Kidney (tissue), 14 donors: Measurements from ENCODE around the gene ANKLE2. TPM values are rescaled to one million over a fixed set of nuclear protein-coding genes. Genes with fewer than 3 reads are reported as not detected.

Experiments used
- DNase-seq, 5 donors: peaks; one replicate each; pipeline ENCODE4 v3.0.0-alpha.2; 2013 to 2020
- FAIRE-seq: peaks from 2 replicates; lab custom pipeline; 2012; peaks lifted over from hg19 to GRCh38; lab: Jason Lieb, UNC
- H3K27ac ChIP-seq, 2 donors: one replicate each; pipeline ENCODE4 v1.7.0; 2013; ENCODE audit warnings: low read depth in 2 of 2, low read length in 2 of 2, inconsistent platforms in 1 of 2
- H3K27me3 ChIP-seq: one replicate; pipeline ENCODE4 v1.7.1; 2013; ENCODE audit warnings: low read length, inconsistent platforms; ENCODE audit not compliant: control insufficient read depth, insufficient read depth
- H3K36me3 ChIP-seq, 3 donors: one replicate each; pipeline versions ENCODE4 v1.7.0 to v1.7.1; 2013; ENCODE audit warnings: low read length in 3 of 3, control low read depth in 1 of 3, inconsistent platforms in 1 of 3; ENCODE audit not compliant: insufficient read depth in 3 of 3, control insufficient read depth in 2 of 3
- H3K4me1 ChIP-seq, 3 donors: one replicate each; pipeline versions ENCODE4 v1.7.0 to v1.7.1; 2013; ENCODE audit warnings: low read length in 3 of 3, inconsistent platforms in 1 of 3, low read depth in 1 of 3; ENCODE audit not compliant: control insufficient read depth in 2 of 3, insufficient read depth in 2 of 3
- H3K4me3 ChIP-seq, 3 donors: one replicate each; pipeline versions ENCODE4 v1.7.0 to v1.8.1; 2013; ENCODE audit warnings: low read length in 3 of 3, control low read depth in 1 of 3, inconsistent platforms in 1 of 3
- H3K9ac ChIP-seq, 3 donors: one replicate each; pipeline versions ENCODE4 v1.7.0 to v1.7.1; 2013; ENCODE audit warnings: low read length in 3 of 3, control low read depth in 1 of 3, inconsistent platforms in 1 of 3
- H3K9me3 ChIP-seq, 3 donors: one replicate each; pipeline versions ENCODE4 v1.7.0 to v1.7.1; 2013; ENCODE audit warnings: low read length in 3 of 3, control low read depth in 1 of 3, inconsistent platforms in 1 of 3; ENCODE audit not compliant: control insufficient read depth in 2 of 3, insufficient read depth in 1 of 3
- intact Hi-C: fragments of 100-400 bp; cut with DNase I; formaldehyde crosslinking; loops from one replicate; pipeline ENCODE4 v1.11.1; 2022
- polyA plus RNA-seq: library from polyadenylated mRNA; stranded (reverse); fragments of 350-450 nt; fragmentation: Illumina TruSeq; extraction: RNeasy Lipid Tissue Mini Kit (QIAGEN cat#74804); gene quantifications from one replicate; pipeline ENCODE4 v1.2.3, GENCODE V29; 2014; ENCODE audit warnings: low read depth, low replicate concordance; ENCODE audit not compliant: insufficient read depth
- total RNA-seq: library from RNA; stranded (reverse); fragmentation: NEBNext Ultra II Directional; extraction: Animal tissue kit (Norgen Biotek cat#: 25700); gene quantifications from one replicate; pipeline ENCODE4 v1.2.1, GENCODE V29; 2021
- TF ChIP-seq, protein P1 (sequence below): IDR thresholded peaks from 3 replicates; pipeline ENCODE4 v1.5.1; 2012; ENCODE audit warnings: mild to moderate bottlenecking, moderate library complexity, borderline replicate concordance; ENCODE audit not compliant: insufficient read depth; ENCODE audit errors: extremely low read depth
- donor health status: control.
- donor health status: control.
- donor health status: control.
- donor health status: control.
- donor health status: control.
- donor health status: DM: yes; HTN: yes; CAD: no.
- donor health status: Normal renal cell carcinoma (clear cell type).

Gene ANKLE2
- total and polyA plus RNA-seq, 2 donors from 2014 or later, result 14.6 to 57.3 TPM

DNA sequence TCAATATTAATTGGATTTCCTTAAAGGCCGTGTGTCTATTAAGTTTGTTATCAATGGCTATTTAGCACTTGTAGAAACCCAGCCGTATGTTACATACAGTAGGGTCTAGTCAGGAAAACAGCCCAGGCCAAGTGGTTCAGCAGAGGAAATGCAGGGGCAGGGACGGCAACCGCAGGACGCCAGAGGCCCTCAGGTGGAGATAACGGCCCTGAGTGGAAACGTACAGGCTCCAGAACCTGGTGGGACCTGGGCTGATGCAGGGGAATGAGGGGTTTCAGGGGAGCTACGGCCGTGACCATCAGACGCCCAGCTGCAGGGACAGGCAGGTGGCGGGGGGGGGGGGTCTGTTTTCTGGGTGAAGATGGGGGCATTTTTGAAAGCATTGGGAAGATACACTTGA lies 3.7 kb upstream of the ANKLE2 start:
- Histone ChIP-seq H3K27me3 (no peaks in the 10 kb centered on the region), H3K27ac (no peak overlapping the region), H3K9ac (no peak overlapping the region), H3K9me3 (no peaks in the 10 kb centered on the region), H3K4me1 (peaks cover 0 to 13% (median under 1%) of the 10 kb centered on the region in 3 donors), H3K36me3 (peaks cover 0 to 3% (median 3%) of the 10 kb centered on the region in 3 donors), H3K4me3 (no peak overlapping the region)
- FAIRE-seq (no peak), DNase-seq (peak in 1 of 5 donors; percentile 62)
- intact Hi-C loops, result no loop called here
- TF ChIP-seq, protein P1, sequence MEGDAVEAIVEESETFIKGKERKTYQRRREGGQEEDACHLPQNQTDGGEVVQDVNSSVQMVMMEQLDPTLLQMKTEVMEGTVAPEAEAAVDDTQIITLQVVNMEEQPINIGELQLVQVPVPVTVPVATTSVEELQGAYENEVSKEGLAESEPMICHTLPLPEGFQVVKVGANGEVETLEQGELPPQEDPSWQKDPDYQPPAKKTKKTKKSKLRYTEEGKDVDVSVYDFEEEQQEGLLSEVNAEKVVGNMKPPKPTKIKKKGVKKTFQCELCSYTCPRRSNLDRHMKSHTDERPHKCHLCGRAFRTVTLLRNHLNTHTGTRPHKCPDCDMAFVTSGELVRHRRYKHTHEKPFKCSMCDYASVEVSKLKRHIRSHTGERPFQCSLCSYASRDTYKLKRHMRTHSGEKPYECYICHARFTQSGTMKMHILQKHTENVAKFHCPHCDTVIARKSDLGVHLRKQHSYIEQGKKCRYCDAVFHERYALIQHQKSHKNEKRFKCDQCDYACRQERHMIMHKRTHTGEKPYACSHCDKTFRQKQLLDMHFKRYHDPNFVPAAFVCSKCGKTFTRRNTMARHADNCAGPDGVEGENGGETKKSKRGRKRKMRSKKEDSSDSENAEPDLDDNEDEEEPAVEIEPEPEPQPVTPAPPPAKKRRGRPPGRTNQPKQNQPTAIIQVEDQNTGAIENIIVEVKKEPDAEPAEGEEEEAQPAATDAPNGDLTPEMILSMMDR, result no peak

DNA sequence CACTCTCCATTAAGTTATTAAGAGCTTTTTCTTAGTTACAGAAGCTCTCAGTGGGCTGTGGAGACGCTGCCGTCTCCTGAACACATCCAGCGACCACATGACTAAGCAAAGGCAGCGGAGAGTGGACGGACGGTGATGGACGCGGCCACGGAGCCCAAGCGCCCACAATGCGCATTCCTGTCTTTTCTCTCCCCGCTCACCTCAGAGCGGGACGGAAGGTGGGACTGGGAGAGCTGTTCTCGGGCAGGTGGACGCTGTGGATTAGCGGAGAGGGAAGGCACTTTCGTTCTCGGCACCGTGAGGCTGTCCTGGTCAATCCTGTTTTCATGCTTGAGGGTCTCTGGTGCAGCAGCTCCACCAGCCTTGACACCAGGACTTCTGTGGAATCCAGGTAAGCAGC lies 2.6 kb upstream of the ANKLE2 start:
- Histone ChIP-seq H3K27me3 (no peaks in the 10 kb centered on the region), H3K9ac (no peak overlapping the region), H3K27ac (no peak overlapping the region), H3K36me3 (no peaks in the 10 kb centered on the region), H3K4me1 (peaks cover 0 to 17% (median 3%) of the 10 kb centered on the region in 3 donors), H3K9me3 (no peaks in the 10 kb centered on the region), H3K4me3 (no peak overlapping the region)
- peak in 1 of 5 donors; percentile 41 for DNase-seq
- intact Hi-C loops, result no loop called here
- TF ChIP-seq, protein P1, result no peak
- no peak for FAIRE-seq

DNA sequence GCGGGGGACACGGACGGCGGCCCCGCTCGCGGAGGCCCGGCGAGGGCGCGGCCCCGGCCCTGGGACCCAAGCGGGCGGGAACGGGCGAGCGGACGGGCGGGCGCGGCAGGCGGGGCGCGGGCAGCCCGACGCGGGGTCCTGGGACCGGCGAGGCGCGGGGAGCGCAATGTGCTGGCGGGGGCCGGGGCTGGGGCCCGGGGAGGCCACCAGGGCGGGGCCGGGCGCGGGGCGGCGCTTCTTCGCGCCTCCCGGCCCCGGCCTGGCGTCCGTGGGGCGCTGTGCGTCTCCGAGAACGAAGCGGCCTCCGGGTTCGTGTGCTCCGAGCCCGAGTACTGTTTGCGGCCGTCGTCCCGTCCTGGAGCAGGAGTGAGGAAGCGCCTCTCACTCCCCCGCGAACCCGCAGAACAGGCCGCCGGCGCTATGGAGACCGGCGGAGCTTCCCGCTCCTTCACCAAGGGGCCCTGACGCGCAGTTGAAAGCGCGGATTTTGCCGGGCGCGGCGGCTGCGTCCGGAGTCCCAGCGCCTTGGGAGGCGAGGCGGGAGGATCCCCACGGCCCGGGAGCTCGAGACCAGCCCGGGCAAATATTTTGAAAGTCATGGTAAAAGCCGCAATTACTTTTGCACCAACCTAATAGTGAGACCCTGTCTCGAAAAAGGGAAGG lies 420 bp upstream of the ANKLE2 start:
- TF ChIP-seq, protein P1, result peak; percentile 4
- H3K27me3 ChIP-seq, result no peaks in the 10 kb centered on the region
- peak overlapping the region; percentile 8 to 75 (median 36) for H3K9ac ChIP-seq
- peak overlapping the region; percentile 49 to 77 (median 65) for H3K4me3 ChIP-seq
- H3K36me3 ChIP-seq, result no peaks in the 10 kb centered on the region
- peaks cover 0 to 15% (median 3%) of the 10 kb centered on the region in 3 donors for H3K4me1 ChIP-seq
- DNase-seq, result peak; percentile 87 to 96 (median 94)
- no peak for FAIRE-seq
- intact Hi-C loops, result no loop called here
- peak overlapping the region; percentile 88 to 91 for H3K27ac ChIP-seq
- H3K9me3 ChIP-seq, result no peaks in the 10 kb centered on the region
